Endothelial cell of umbilical vein (primary cell): ENCODE results near the gene CACNA1A. TPM values are rescaled to one million over a fixed set of nuclear protein-coding genes. Genes with fewer than 3 reads are reported as not detected.
"Not testable (repeated sequence)": the region's sequence is repeated elsewhere in the genome, so short reads cannot be mapped to it uniquely, and the experiment has no call there.

Source experiments
- BruUV-seq: library from RNA; stranded (reverse); fragments of 400-500 nt; replicated peaks from 2 replicates; lab custom pipeline; 2021; lab: Mats Ljungman, UMichigan
- CTCF ChIA-PET: fragments of 300-600, 350-600 bp; sonication (Branson Sonifier 250); formaldehyde crosslinking; loops from one replicate; lab custom pipeline; 2021; ENCODE audit warnings: antibody characterized with exemption, inconsistent platforms; lab: Charles Lee
- POLR2A ChIA-PET: fragments of 300-600, 350-600 bp; sonication (Branson Sonifier 250); formaldehyde crosslinking; loops from one replicate; lab custom pipeline; 2021; ENCODE audit warnings: antibody characterized with exemption, inconsistent platforms; lab: Charles Lee
- DNase-seq: peaks from one replicate; pipeline ENCODE4 v3.0.0-alpha.2; 2011; ENCODE audit warnings: low read depth, low spot score
- FAIRE-seq: peaks from 2 replicates; lab custom pipeline; 2011; peaks lifted over from hg19 to GRCh38; lab: Jason Lieb, UNC
- H2AFZ ChIP-seq: 2 replicates; pipeline ENCODE4 v1.6.0; 2012; ENCODE audit warnings: low read depth, low read length, control low read depth, inconsistent platforms
- H3K27ac ChIP-seq: 2 replicates; pipeline ENCODE4 v1.5.1; 2011; ENCODE audit warnings: low read depth, mild to moderate bottlenecking, control low read depth, low read length, moderate library complexity; ENCODE audit not compliant: insufficient read depth
- H3K27me3 ChIP-seq, 2 experiments: 2 replicates each; pipeline versions ENCODE4 v1.6.0 to v1.6.1; 2011; ENCODE audit warnings: low read length in 2 of 2, mixed read lengths in 1 of 2; ENCODE audit not compliant: control insufficient read depth in 2 of 2, insufficient read depth in 2 of 2
- H3K36me3 ChIP-seq, 2 experiments: 2 replicates in 1 of 2; 3 replicates in 1 of 2; pipeline ENCODE4 v1.5.1; 2011; ENCODE audit warnings: low read length in 2 of 2, mild to moderate bottlenecking in 1 of 2, moderate library complexity in 1 of 2; ENCODE audit not compliant: control insufficient read depth in 2 of 2, insufficient read depth in 2 of 2; ENCODE audit errors: extremely low read depth in 1 of 2
- H3K4me1 ChIP-seq: 3 replicates; pipeline ENCODE4 v1.5.1; 2011; ENCODE audit warnings: mild to moderate bottlenecking, low read length; ENCODE audit not compliant: control insufficient read depth, insufficient read depth; ENCODE audit errors: extremely low read depth
- H3K4me2 ChIP-seq: 2 replicates; pipeline ENCODE4 v1.6.1; 2011; ENCODE audit warnings: low read length, control low read depth, mixed read lengths; ENCODE audit not compliant: insufficient read depth
- H3K4me3 ChIP-seq, 3 experiments: fragments of 200-600 bp in 1 of 3; sonication (generic), shearing (Covaris generic) in 1 of 3; replicated peaks in 1 of 3; 2 replicates each; pipeline ENCODE4 v1.5.1; 2011 to 2016; ENCODE audit warnings: control low read depth in 3 of 3, low read length in 3 of 3, mild to moderate bottlenecking in 2 of 3, inconsistent platforms in 1 of 3, low read depth in 1 of 3, moderate library complexity in 1 of 3; ENCODE audit not compliant: insufficient read depth in 1 of 3
- H3K79me2 ChIP-seq: 2 replicates; pipeline ENCODE4 v1.6.0; 2012; ENCODE audit warnings: low read length, inconsistent platforms; ENCODE audit not compliant: control insufficient read depth, insufficient read depth
- H3K9ac ChIP-seq: replicated peaks from 2 replicates; pipeline ENCODE3; 2011; ENCODE audit warnings: low read length, control low read depth; ENCODE audit not compliant: insufficient read depth; ENCODE audit errors: extremely low read depth
- H3K9me1 ChIP-seq: replicated peaks from 3 replicates; pipeline ENCODE4 v1.6.0; 2011; ENCODE audit warnings: mild to moderate bottlenecking, low read length; ENCODE audit not compliant: control insufficient read depth, insufficient read depth; ENCODE audit errors: extremely low read depth
- H3K9me3 ChIP-seq: replicated peaks from 2 replicates; pipeline ENCODE4 v1.5.1; 2012; ENCODE audit warnings: low read length, inconsistent platforms; ENCODE audit not compliant: control insufficient read depth, insufficient read depth
- H4K20me1 ChIP-seq: replicated peaks from 2 replicates; pipeline ENCODE3; 2011; ENCODE audit warnings: mild to moderate bottlenecking, low read length; ENCODE audit not compliant: control insufficient read depth, insufficient read depth; ENCODE audit errors: extremely low read depth
- JUN ChIP-seq: IDR thresholded peaks from 2 replicates; pipeline ENCODE4 v1.6.1; 2011; ENCODE audit warnings: borderline replicate concordance, low read depth; ENCODE audit not compliant: insufficient read length, insufficient read depth
- MYC ChIP-seq: IDR thresholded peaks from one replicate; pipeline ENCODE4 v1.6.1; 2011; ENCODE audit warnings: mild to moderate bottlenecking, low read depth, low read length
- dilution Hi-C: fragments of 300-500 bp; cut with MboI; formaldehyde crosslinking; loops from one replicate; pipeline ENCODE4 v1.15.0; 2019; ENCODE audit warnings: low sequenced_read_pairs; ENCODE audit not compliant: extremely low pct_ligation_motif_present
- intact Hi-C: fragments of 100-400 bp; cut with micrococcal nuclease; formaldehyde crosslinking; loops from one replicate; pipeline ENCODE4 v1.10.0; 2022
- polyA plus RNA-seq, 4 experiments: library from polyadenylated mRNA; depleted of rRNA in 3 of 4; stranded (reverse) in 3 of 4; unstranded in 1 of 4; fragments of >200 nt; gene quantifications; 2 replicates each; pipeline versions ENCODE4 v1.2.1 to v1.2.3, GENCODE V29; 2011 to 2012; ENCODE audit warnings: missing spikeins in 1 of 4
- total RNA-seq: library from RNA; stranded (reverse); gene quantifications from 2 replicates; pipeline ENCODE4 v1.2.3, GENCODE V29; 2021
- TF ChIP-seq, protein P1 (sequence below): IDR thresholded peaks from 2 replicates; pipeline ENCODE4 v1.6.1; 2011; ENCODE audit not compliant: insufficient read depth, insufficient read length

Gene CACNA1A
- total and polyA plus RNA-seq, 2 donors (not counting 3 experiments of a cell fraction or from before 2014, with no cell fraction given) = 0.17 to 0.38 TPM

DNA sequence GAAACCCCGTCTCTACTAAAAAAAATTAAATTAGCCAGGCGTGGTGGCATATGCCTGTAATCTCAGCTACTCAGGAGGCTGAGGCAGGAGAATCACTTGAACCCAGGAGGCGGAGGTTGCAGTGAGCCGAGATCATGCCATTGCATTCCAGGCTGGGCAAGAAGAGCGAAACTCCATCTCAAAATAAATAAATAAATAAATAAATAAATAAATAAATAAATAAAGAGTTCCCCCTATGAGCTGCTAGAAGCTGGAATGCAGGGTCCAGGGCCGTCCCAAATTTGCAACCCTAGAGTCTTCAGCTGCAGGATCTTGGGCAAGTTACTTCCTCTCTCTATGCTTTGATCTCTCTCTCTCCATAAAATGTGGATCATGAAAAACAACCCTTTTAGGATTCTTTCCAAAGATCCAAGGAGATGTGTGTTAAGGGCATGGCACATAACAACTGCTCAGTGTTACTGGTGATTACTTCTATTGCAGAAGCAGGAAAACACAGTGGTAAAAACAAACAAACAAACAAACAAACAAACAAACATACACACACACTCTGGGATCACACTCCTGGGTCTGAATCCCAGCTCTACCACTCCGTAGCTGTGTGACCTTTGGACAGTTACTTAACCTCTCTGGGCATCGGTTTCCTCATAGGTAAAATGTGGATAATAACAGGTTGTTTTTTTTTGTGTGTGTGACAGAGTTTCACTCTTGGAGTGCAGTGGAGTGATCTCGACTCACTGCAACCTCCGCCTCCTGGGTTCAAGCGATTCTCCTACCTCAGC lies 78.8 kb downstream of the CACNA1A start:
- no peak for FAIRE-seq
- Histone ChIP-seq H3K27me3 (no peaks in the 10 kb centered on the region), H4K20me1 (no peaks in the 10 kb centered on the region), H2AFZ (no peak overlapping the region), H3K79me2 (no peaks in the 10 kb centered on the region), H3K9ac (no peak overlapping the region), H3K36me3 (no peaks in the 10 kb centered on the region), H3K9me1 (no peaks in the 10 kb centered on the region), H3K27ac (no peak overlapping the region), H3K4me2 (no peak overlapping the region), H3K4me3 (no peak overlapping the region), H3K9me3 (no peaks in the 10 kb centered on the region), H3K4me1 (peaks cover 10% of the 10 kb centered on the region)
- DNase-seq = no peak
- ChIA-PET CTCF (interaction anchor here (2.3 to 6.2 kb wide), 2 partner anchors 28 to 61 kb away, joined by 14 to 44 read pairs; no protein-coding TSS in a partner anchor), POLR2A (no interaction called here)
- TF ChIP-seq JUN = no peak
- TF ChIP-seq, protein P1, sequence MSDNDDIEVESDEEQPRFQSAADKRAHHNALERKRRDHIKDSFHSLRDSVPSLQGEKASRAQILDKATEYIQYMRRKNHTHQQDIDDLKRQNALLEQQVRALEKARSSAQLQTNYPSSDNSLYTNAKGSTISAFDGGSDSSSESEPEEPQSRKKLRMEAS = no peak
- no peak for TF ChIP-seq MYC
- intact Hi-C loops = no loop called here
- dilution Hi-C loops = no loop called here
- no TSS peak for BruUV-seq

DNA sequence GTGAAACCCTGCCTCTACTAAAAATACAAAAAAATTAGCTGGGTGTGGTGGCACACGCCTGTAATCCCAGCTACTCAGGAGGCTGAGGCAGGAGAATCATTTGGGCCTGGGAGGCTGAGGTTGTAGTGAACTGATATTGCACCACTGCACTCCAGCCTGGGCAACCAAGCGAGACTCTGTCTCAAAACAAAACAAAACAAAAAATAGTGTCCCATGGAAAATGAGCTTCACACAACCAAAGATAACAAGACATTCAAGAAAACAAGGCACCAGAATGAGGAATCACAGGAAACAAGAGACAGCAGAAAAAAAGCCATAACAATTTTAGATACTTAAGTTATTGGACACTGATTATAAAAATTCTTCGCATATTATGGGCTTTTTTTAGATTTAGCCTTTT lies 80.4 kb downstream of the CACNA1A start:
- FAIRE-seq, H3K79me2 ChIP-seq, H3K27me3 ChIP-seq, H2AFZ ChIP-seq, POLR2A ChIA-PET, H3K4me3 ChIP-seq, H3K9me3 ChIP-seq, H3K9ac ChIP-seq, H3K36me3 ChIP-seq, H4K20me1 ChIP-seq, H3K4me2 ChIP-seq, H3K9me1 ChIP-seq, intact Hi-C loops, H3K4me1 ChIP-seq, dilution Hi-C loops, DNase-seq, BruUV-seq, H3K27ac ChIP-seq: not testable (repeated sequence)
- CTCF ChIA-PET = interaction anchor here (0.7 to 6.2 kb wide), 4 partner anchors 16 to 180 kb away, joined by 3 to 44 read pairs (median 6); no protein-coding TSS in a partner anchor
